Testis (tissue), 2 donors: ENCODE data around the gene GDPD5.

Source experiments
- CTCF ChIP-seq, 3 experiments: fragments of 450-650 bp in 2 of 3; fragments of 200-600 bp in 1 of 3; sonication (generic) in 1 of 3; IDR thresholded peaks; one replicate each; pipeline ENCODE4 v1.5.1; 2016 to 2019; ENCODE audit warnings: antibody characterized with exemption in 3 of 3, mild to moderate bottlenecking in 2 of 3, moderate library complexity in 1 of 3
- POLR2A ChIP-seq: fragments of 450-650 bp; IDR thresholded peaks from one replicate; pipeline ENCODE4 v1.6.1; 2017; ENCODE audit warnings: antibody characterized with exemption, mild to moderate bottlenecking, moderate library complexity

- TF ChIP-seq CTCF (IDR thresholded peaks at IDR 0.05) (no peak), POLR2A (no peak)
These were observed 69.1 kb downstream of the GDPD5 start for GRCh38 chr11:75456596-75457183.
